ENCODE data around the gene BIVM. TPM values are rescaled to one million over a fixed set of nuclear protein-coding genes. Genes with fewer than 3 reads are reported as not detected.

The BIVM gene
- polyA plus RNA-seq, 1 of the 3 experiments (the other 2 are of a cell fraction) = 8.8 TPM

DNA sequence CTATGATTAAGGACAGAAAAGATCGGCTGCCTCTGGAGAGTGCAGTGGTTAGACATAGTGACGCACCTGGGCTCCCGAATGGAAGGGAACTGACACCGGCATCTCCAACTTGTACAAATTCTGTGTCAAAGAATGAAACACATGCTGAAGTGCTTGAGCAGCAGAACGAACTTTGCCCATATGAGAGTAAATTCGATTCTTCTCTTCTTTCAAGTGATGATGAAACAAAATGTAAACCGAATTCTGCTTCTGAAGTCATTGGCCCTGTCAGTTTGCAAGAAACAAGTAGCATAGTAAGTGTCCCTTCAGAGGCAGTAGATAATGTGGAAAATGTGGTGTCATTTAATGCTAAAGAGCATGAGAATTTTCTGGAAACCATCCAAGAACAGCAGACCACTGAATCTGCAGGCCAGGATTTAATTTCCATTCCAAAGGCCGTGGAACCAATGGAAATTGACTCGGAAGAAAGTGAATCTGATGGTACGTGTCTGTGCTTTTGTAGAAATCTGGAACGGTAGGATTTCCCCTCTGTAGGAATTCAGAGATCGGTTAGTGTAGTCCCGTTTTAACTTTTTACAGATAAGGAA, 63.8 kb downstream of the BIVM start:
- Histone ChIP-seq H3K4me1 (ENCODE audit: control insufficient read depth in 1 of 2, insufficient read depth in 2 of 2, low read depth in 1 of 2, low read length in 1 of 2) (no peaks in the 10 kb centered on the region), H3K27me3 (ENCODE audit: insufficient read depth) (no peaks in the 10 kb centered on the region), H3K27ac (ENCODE audit: low read depth in 2 of 2, low read length in 1 of 2) (no peak overlapping the region; a peak in 1 of 4 replicates), H3F3A (replicated peaks; ENCODE audit: insufficient read depth) (peaks cover 4% of the 10 kb centered on the region), H3K9ac (no peak overlapping the region), H2AFZ (ENCODE audit: low read depth) (no peak overlapping the region), H3K9me2 (no peaks in the 10 kb centered on the region), H3K9me3 (no peaks in the 10 kb centered on the region), H3K4me3 (ENCODE audit: low read depth in 2 of 2, low read length in 1 of 2) (no peak overlapping the region), H4K20me1 (ENCODE audit: insufficient read depth) (no peaks in the 10 kb centered on the region), H3K79me2 (ENCODE audit: insufficient read depth) (no peaks in the 10 kb centered on the region), H3K36me3 (replicated peaks in 1 of 2; ENCODE audit: control insufficient read depth in 1 of 2, insufficient read depth in 2 of 2, low read length in 1 of 2) (peaks cover 76 to 96% of the 10 kb centered on the region in 2 experiments), H3K4me2 (no peak overlapping the region)
- no peak for DNase-seq
- WGBS (ENCODE audit: low lambda C conversion rate) = 90% methylated on average over 13 of the region's 13 CpGs
- TF ChIP-seq NRF1 (IDR thresholded peaks at IDR 0.05; ENCODE audit: low read depth, low read length) = no peak
- no peak for TF ChIP-seq FOXJ3 (CRISPR knock-in tag; IDR thresholded peaks at IDR 0.05)
- TF ChIP-seq MXI1 (IDR thresholded peaks at IDR 0.05; ENCODE audit: low read depth, low read length) = no peak
- TF ChIP-seq, protein P1, sequence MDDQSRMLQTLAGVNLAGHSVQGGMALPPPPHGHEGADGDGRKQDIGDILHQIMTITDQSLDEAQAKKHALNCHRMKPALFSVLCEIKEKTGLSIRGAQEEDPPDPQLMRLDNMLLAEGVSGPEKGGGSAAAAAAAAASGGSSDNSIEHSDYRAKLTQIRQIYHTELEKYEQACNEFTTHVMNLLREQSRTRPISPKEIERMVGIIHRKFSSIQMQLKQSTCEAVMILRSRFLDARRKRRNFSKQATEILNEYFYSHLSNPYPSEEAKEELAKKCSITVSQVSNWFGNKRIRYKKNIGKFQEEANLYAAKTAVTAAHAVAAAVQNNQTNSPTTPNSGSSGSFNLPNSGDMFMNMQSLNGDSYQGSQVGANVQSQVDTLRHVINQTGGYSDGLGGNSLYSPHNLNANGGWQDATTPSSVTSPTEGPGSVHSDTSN (IDR thresholded peaks at IDR 0.05) = no peak
- TF ChIP-seq FOSL2 (IDR thresholded peaks at IDR 0.05; ENCODE audit: borderline replicate concordance, low read depth) = no peak
- TF ChIP-seq ELF1 (IDR thresholded peaks at IDR 0.05) = no peak
- TF ChIP-seq, protein P2, sequence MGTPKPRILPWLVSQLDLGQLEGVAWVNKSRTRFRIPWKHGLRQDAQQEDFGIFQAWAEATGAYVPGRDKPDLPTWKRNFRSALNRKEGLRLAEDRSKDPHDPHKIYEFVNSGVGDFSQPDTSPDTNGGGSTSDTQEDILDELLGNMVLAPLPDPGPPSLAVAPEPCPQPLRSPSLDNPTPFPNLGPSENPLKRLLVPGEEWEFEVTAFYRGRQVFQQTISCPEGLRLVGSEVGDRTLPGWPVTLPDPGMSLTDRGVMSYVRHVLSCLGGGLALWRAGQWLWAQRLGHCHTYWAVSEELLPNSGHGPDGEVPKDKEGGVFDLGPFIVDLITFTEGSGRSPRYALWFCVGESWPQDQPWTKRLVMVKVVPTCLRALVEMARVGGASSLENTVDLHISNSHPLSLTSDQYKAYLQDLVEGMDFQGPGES (IDR thresholded peaks at IDR 0.05; ENCODE audit: low read depth, low read length) = no peak
- TF ChIP-seq TEAD4 (IDR thresholded peaks at IDR 0.05; ENCODE audit: borderline replicate concordance, insufficient read depth) = no peak
- no peak for TF ChIP-seq RXRA (IDR thresholded peaks at IDR 0.05; ENCODE audit: borderline replicate concordance, low read depth)
- TF ChIP-seq, protein P3, sequence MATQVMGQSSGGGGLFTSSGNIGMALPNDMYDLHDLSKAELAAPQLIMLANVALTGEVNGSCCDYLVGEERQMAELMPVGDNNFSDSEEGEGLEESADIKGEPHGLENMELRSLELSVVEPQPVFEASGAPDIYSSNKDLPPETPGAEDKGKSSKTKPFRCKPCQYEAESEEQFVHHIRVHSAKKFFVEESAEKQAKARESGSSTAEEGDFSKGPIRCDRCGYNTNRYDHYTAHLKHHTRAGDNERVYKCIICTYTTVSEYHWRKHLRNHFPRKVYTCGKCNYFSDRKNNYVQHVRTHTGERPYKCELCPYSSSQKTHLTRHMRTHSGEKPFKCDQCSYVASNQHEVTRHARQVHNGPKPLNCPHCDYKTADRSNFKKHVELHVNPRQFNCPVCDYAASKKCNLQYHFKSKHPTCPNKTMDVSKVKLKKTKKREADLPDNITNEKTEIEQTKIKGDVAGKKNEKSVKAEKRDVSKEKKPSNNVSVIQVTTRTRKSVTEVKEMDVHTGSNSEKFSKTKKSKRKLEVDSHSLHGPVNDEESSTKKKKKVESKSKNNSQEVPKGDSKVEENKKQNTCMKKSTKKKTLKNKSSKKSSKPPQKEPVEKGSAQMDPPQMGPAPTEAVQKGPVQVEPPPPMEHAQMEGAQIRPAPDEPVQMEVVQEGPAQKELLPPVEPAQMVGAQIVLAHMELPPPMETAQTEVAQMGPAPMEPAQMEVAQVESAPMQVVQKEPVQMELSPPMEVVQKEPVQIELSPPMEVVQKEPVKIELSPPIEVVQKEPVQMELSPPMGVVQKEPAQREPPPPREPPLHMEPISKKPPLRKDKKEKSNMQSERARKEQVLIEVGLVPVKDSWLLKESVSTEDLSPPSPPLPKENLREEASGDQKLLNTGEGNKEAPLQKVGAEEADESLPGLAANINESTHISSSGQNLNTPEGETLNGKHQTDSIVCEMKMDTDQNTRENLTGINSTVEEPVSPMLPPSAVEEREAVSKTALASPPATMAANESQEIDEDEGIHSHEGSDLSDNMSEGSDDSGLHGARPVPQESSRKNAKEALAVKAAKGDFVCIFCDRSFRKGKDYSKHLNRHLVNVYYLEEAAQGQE (IDR thresholded peaks at IDR 0.05; ENCODE audit: low read depth, low read length) = no peak
- TF ChIP-seq EP300 (IDR thresholded peaks at IDR 0.05; ENCODE audit: borderline replicate concordance in 1 of 2, low read depth in 1 of 2, low read length in 1 of 2) = no peak
- no peak for TF ChIP-seq NFIC (IDR thresholded peaks at IDR 0.05; ENCODE audit: borderline replicate concordance)
- ChIA-PET CTCF (interaction anchor here (1.2 to 1.3 kb wide), 2 partner anchors 8 to 37 kb away, joined by 3 to 13 read pairs; no protein-coding TSS in a partner anchor), POLR2A (no interaction called here)

All from SK-N-SH (cell line).